ENCODE results near the gene PIK3C2B. TPM values are rescaled to one million over a fixed set of nuclear protein-coding genes. Genes with fewer than 3 reads are reported as not detected.
A peak's percentile ranks its signal among the peaks of the same experiment; 100 is the strongest.

Gene PIK3C2B, protein sequence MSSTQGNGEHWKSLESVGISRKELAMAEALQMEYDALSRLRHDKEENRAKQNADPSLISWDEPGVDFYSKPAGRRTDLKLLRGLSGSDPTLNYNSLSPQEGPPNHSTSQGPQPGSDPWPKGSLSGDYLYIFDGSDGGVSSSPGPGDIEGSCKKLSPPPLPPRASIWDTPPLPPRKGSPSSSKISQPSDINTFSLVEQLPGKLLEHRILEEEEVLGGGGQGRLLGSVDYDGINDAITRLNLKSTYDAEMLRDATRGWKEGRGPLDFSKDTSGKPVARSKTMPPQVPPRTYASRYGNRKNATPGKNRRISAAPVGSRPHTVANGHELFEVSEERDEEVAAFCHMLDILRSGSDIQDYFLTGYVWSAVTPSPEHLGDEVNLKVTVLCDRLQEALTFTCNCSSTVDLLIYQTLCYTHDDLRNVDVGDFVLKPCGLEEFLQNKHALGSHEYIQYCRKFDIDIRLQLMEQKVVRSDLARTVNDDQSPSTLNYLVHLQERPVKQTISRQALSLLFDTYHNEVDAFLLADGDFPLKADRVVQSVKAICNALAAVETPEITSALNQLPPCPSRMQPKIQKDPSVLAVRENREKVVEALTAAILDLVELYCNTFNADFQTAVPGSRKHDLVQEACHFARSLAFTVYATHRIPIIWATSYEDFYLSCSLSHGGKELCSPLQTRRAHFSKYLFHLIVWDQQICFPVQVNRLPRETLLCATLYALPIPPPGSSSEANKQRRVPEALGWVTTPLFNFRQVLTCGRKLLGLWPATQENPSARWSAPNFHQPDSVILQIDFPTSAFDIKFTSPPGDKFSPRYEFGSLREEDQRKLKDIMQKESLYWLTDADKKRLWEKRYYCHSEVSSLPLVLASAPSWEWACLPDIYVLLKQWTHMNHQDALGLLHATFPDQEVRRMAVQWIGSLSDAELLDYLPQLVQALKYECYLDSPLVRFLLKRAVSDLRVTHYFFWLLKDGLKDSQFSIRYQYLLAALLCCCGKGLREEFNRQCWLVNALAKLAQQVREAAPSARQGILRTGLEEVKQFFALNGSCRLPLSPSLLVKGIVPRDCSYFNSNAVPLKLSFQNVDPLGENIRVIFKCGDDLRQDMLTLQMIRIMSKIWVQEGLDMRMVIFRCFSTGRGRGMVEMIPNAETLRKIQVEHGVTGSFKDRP (N-terminal part only)
- total RNA-seq, result 7.3 and 8.4 TPM in 2 replicates

DNA sequence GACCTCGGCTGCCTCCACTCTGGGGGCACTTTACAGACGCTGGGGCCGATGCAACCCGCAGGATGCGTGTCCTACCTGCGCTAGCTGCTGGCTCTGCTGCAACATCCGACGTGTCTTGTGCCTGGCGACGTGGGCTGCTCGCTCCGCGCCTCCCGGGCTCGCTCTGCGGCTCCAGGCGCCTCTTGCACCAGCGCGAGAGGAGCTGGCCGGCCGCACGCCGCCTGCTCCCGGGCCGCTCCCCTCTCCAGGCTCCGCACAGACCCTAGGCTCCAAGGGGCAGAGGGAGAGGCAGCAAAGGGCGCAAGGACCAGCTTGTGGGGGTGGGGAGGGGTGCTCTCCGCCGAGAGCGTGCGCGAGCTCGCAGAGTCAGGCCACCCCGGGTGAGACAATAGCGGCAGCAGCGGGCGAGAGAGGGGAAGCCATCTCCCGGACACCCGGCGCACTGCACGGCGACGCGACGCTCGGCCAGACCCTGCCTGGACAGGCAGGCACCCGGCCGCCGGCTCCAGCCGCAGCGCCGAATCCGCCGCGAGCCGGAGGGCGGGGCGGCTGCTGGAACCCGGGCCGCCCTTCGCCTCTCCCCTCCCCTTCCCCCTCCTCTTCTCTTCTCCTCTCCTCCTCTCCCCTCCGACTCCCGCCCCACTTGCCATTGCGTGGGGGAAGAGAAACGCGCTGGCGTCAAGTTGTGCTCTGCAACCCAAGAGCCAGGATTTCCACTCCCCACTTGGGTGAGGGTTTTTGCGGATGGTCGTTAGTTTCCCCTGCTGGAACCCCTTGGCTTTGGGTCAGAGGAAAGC is at the start of gene PIK3C2B:
TSS of gene PIK3C2B (minus strand) at position 525 of the 797 bp plus-strand sequence. CDS start 25,003 bp downstream, outside the sequence.
- DNase-seq (ENCODE audit: low read depth), result peak; percentile 79
- peak within 1 kb of the TSS; percentile 78 for H3K4me3 ChIP-seq (ENCODE audit: low read depth, low read length)
- TF ChIP-seq CTCF (IDR thresholded peaks at IDR 0.05; ENCODE audit: insufficient read depth, low read depth, low read length), result peak; percentile 33

DNA sequence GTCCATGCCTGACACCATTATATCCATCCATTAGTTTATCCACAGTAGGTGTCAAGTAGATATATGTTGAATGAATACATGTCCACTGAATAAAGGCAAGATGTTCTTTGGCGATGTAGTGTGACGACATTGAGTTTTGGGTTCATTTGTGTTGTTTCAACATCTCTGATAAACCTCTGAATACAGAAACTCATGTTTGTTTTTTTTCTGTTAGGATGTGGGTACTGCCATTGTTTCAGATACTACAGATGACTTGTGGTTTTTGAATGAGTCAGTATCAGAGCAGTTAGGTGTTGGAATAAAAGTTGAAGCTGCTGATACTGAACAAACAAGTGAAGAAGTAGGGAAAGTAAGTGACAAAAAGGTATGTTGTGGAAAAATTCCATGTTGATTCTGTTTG is 49.7 kb upstream of the PIK3C2B start:
- no peak for TF ChIP-seq CTCF (IDR thresholded peaks at IDR 0.05; ENCODE audit: insufficient read depth, low read depth, low read length)
- H3K4me3 ChIP-seq (ENCODE audit: low read depth, low read length), result no peak overlapping the region
- no peak for DNase-seq (ENCODE audit: low read depth)

- TF ChIP-seq CTCF (IDR thresholded peaks at IDR 0.05; ENCODE audit: insufficient read depth, low read depth, low read length), result no peak
- no peak overlapping the region for H3K4me3 ChIP-seq (ENCODE audit: low read depth, low read length)
- no peak for DNase-seq (ENCODE audit: low read depth)
These were observed 47.0 kb upstream of the PIK3C2B start for GRCh38 chr1:204541626-204542025.

GRCh38 chr1:204532832-204533231 is 38.2 kb upstream of the PIK3C2B start:
- TF ChIP-seq CTCF (IDR thresholded peaks at IDR 0.05; ENCODE audit: insufficient read depth, low read depth, low read length), result no peak
- no peak for DNase-seq (ENCODE audit: low read depth)
- H3K4me3 ChIP-seq (ENCODE audit: low read depth, low read length), result no peak overlapping the region

- H3K4me3 ChIP-seq (ENCODE audit: low read depth, low read length), result no peak overlapping the region
- no peak for DNase-seq (ENCODE audit: low read depth)
- no peak for TF ChIP-seq CTCF (IDR thresholded peaks at IDR 0.05; ENCODE audit: insufficient read depth, low read depth, low read length)
These were observed 36.3 kb upstream of the PIK3C2B start for GRCh38 chr1:204530932-204531331.
